ENCODE data around the gene MYT1. TPM values are rescaled to one million over a fixed set of nuclear protein-coding genes. Genes with fewer than 3 reads are reported as not detected.

MYT1 gene
- total and polyA plus RNA-seq, 2 of the 13 experiments (the other 11 are each of a cell fraction or from before 2014, with no cell fraction given) = 0.58 to 2.5 TPM

GRCh38 chr20:64241061-64241460, 76.8 kb downstream of the MYT1 start (continued):
- TF ChIP-seq RXRA (CRISPR knock-in tag; IDR thresholded peaks at IDR 0.05) (peak; percentile 41; the same call in 1 of the 2 replicates), NR2F2 (IDR thresholded peaks at IDR 0.05; ENCODE audit: borderline replicate concordance, low read depth) (peak; percentile 68; the same call in 1 of the 2 replicates), ZNF362 (CRISPR knock-in tag; IDR thresholded peaks at IDR 0.05; ENCODE audit: borderline replicate concordance) (no peak), TGIF2 (CRISPR knock-in tag; IDR thresholded peaks at IDR 0.05) (0 out of 2 replicates have a peak, but pooled peaks have one; percentile 22), ATF2 (CRISPR knock-in tag; IDR thresholded peaks at IDR 0.05) (peak; percentile 59; the same call in 1 of the 2 replicates), ATF7 (IDR thresholded peaks at IDR 0.05) (peak; percentile 89), ATF7 (CRISPR knock-in tag; IDR thresholded peaks at IDR 0.05) (no peak), RARA (CRISPR knock-in tag; IDR thresholded peaks at IDR 0.05) (peak; percentile 47), CREB1 (IDR thresholded peaks at IDR 0.05) (peak; percentile 79), CREB1 (CRISPR knock-in tag; IDR thresholded peaks at IDR 0.05) (no peak), NR2F1 (CRISPR knock-in tag; IDR thresholded peaks at IDR 0.05) (peak; percentile 65 to 68; a peak in 3 of 4 replicates), ATF3 (CRISPR knock-in tag; IDR thresholded peaks at IDR 0.05) (0 out of 2 replicates have a peak, but pooled peaks have one; percentile 28), ZFP82 (CRISPR knock-in tag; IDR thresholded peaks at IDR 0.05; ENCODE audit: borderline replicate concordance) (no peak), MXD1 (CRISPR knock-in tag; IDR thresholded peaks at IDR 0.05) (no peak), ZNF609 (CRISPR knock-in tag; IDR thresholded peaks at IDR 0.05; ENCODE audit: borderline replicate concordance) (no peak), NR2F6 (IDR thresholded peaks at IDR 0.05) (peak; percentile 74; the same call in 1 of the 2 replicates), NR2F6 (CRISPR knock-in tag; IDR thresholded peaks at IDR 0.05) (0 out of 2 replicates have a peak, but pooled peaks have one; percentile 64), PLRG1 (conservative IDR thresholded peaks at IDR 0.05) (no peak)

Data from HepG2 (cell line).